GM12878 (cell line): ENCODE results near the gene CACHD1. TPM values are rescaled to one million over a fixed set of nuclear protein-coding genes. Genes with fewer than 3 reads are reported as not detected.

Experiments
- ATAC-seq: fragments of 200-7000 bp; cut with Tn5 transposase; 3 replicates; pipeline ENCODE4 v1.9.1; 2020; ENCODE audit warnings: mild to moderate bottlenecking, moderate library complexity
- BruUV-seq: library from RNA; stranded (reverse); fragments of 400-500 nt; replicated peaks from 2 replicates; lab custom pipeline; 2021; lab: Mats Ljungman, UMichigan
- CTCF ChIA-PET: fragments of 300-600 bp; sonication (Branson Sonifier 250); formaldehyde crosslinking; extraction: SDS; loops from one replicate; lab custom pipeline; 2021; ENCODE audit warnings: inconsistent platforms; lab: Yijun Ruan, JAX
- POLR2A ChIA-PET: fragments of 350-600 bp; formaldehyde crosslinking; extraction: SDS; loops from one replicate; lab custom pipeline; 2021; ENCODE audit warnings: inconsistent platforms; lab: Charles Lee
- RAD21 ChIA-PET: fragments of 300-600 bp; sonication (Branson Sonifier 250); formaldehyde crosslinking; loops from one replicate; lab custom pipeline; 2023; ENCODE audit warnings: antibody characterized with exemption; ENCODE audit not compliant: unreplicated experiment; lab: Charles Lee
- SMC1A ChIA-PET: fragments of 300-600 bp; sonication (Branson Sonifier 250); formaldehyde crosslinking; loops from one replicate; lab custom pipeline; 2023; ENCODE audit not compliant: unreplicated experiment, uncharacterized antibody; lab: Charles Lee
- DNase-seq: peaks from one replicate; pipeline ENCODE4 v3.0.0-alpha.2; 2011; ENCODE audit warnings: low read depth, low spot score
- FAIRE-seq: peaks from 3 replicates; lab custom pipeline; 2011; peaks lifted over from hg19 to GRCh38; lab: Jason Lieb, UNC
- H2AFZ ChIP-seq: 2 replicates; pipeline ENCODE4 v1.6.0; 2011; ENCODE audit warnings: low read depth, low read length, control low read depth; ENCODE audit not compliant: control insufficient read depth
- H3K27ac ChIP-seq: 2 replicates; pipeline ENCODE4 v1.5.1; 2011; ENCODE audit warnings: control low read depth; ENCODE audit not compliant: control insufficient read depth, insufficient read depth
- H3K27me3 ChIP-seq, 2 experiments: replicated peaks in 1 of 2; 2 replicates each; pipeline versions ENCODE4 v1.6.0 to v1.6.1; 2011; ENCODE audit warnings: low read length in 1 of 2; ENCODE audit not compliant: control insufficient read depth in 2 of 2, insufficient read depth in 2 of 2
- H3K36me3 ChIP-seq, 2 experiments: 2 replicates each; pipeline ENCODE4 v1.5.1; 2011; ENCODE audit warnings: low read length in 1 of 2; ENCODE audit not compliant: control insufficient read depth in 2 of 2, insufficient read depth in 2 of 2
- H3K4me1 ChIP-seq: 2 replicates; pipeline ENCODE4 v1.6.1; 2011; ENCODE audit warnings: mild to moderate bottlenecking, low read length, moderate library complexity, mixed read lengths; ENCODE audit not compliant: control insufficient read depth, insufficient read depth
- H3K4me2 ChIP-seq: 2 replicates; pipeline ENCODE4 v1.6.0; 2011; ENCODE audit warnings: control low read depth; ENCODE audit not compliant: control insufficient read depth, insufficient read depth
- H3K4me3 ChIP-seq: fragments of 200-600 bp; sonication (generic); 2 replicates; pipeline ENCODE4 v1.5.1; 2016
- H3K79me2 ChIP-seq: 2 replicates; pipeline ENCODE4 v1.6.0; 2011; ENCODE audit warnings: low read length; ENCODE audit not compliant: control insufficient read depth, insufficient read depth
- H3K9ac ChIP-seq: 2 replicates; pipeline ENCODE4 v1.8.0; 2011; ENCODE audit warnings: low read length, control low read depth, mixed read lengths; ENCODE audit not compliant: control insufficient read depth, insufficient read depth
- H3K9me3 ChIP-seq: replicated peaks from 3 replicates; pipeline ENCODE4 v1.5.1; 2011; ENCODE audit warnings: mild to moderate bottlenecking, low read length; ENCODE audit not compliant: control insufficient read depth, insufficient read depth
- H4K20me1 ChIP-seq: 2 replicates; pipeline ENCODE4 v1.6.0; 2011; ENCODE audit not compliant: control insufficient read depth, insufficient read depth
- ATF3 ChIP-seq: IDR thresholded peaks from 2 replicates; pipeline ENCODE4 v1.6.1; 2011; ENCODE audit warnings: low read depth, mild to moderate bottlenecking, low read length, moderate library complexity, borderline replicate concordance; ENCODE audit errors: extremely low read depth
- BCL3 ChIP-seq: IDR thresholded peaks from 2 replicates; pipeline ENCODE4 v1.6.1; 2011; ENCODE audit warnings: borderline replicate concordance, low read depth, mild to moderate bottlenecking, moderate library complexity, low read length; ENCODE audit not compliant: insufficient read depth, poor library complexity, severe bottlenecking
- CBFB ChIP-seq: IDR thresholded peaks from 2 replicates; pipeline ENCODE4 v1.6.1; 2016; ENCODE audit warnings: antibody characterized with exemption, low read depth
- CHD4 ChIP-seq: fragments of 200-600 bp; sonication (generic); IDR thresholded peaks from 2 replicates; pipeline ENCODE4 v1.6.1; 2016; ENCODE audit warnings: mild to moderate bottlenecking
- DPF2 ChIP-seq: fragments of 450-650 bp; IDR thresholded peaks from 2 replicates; pipeline ENCODE4 v1.6.1; 2017; ENCODE audit warnings: mild to moderate bottlenecking
- KAT2A ChIP-seq: conservative IDR thresholded peaks from 2 replicates; pipeline ENCODE4 v1.6.1; 2011; ENCODE audit warnings: low read depth, low read length; ENCODE audit not compliant: control insufficient read depth
- KDM1A ChIP-seq: fragments of 200-600 bp; sonication (generic); IDR thresholded peaks from 2 replicates; pipeline ENCODE4 v1.6.1; 2016; ENCODE audit warnings: borderline replicate concordance
- NKRF ChIP-seq: fragments of 450-650 bp; conservative IDR thresholded peaks from 2 replicates; pipeline ENCODE4 v1.6.1; 2017; ENCODE audit warnings: mild to moderate bottlenecking, moderate library complexity
- POLR2A ChIP-seq: IDR thresholded peaks from 2 replicates; pipeline ENCODE4 v1.6.1; 2011; ENCODE audit warnings: low read depth, mild to moderate bottlenecking, low read length
- RBBP5 ChIP-seq: fragments of 200-600 bp; sonication (generic); conservative IDR thresholded peaks from 2 replicates; pipeline ENCODE4 v1.6.1; 2016
- REST ChIP-seq: IDR thresholded peaks from 2 replicates; pipeline ENCODE4 v1.6.1; 2012; ENCODE audit warnings: mild to moderate bottlenecking, low read depth, low read length
- TBL1XR1 ChIP-seq: IDR thresholded peaks from 2 replicates; pipeline ENCODE4 v1.6.1; 2012; ENCODE audit warnings: low read depth, low read length, improper control_type of control experiment
- ZNF592 ChIP-seq: fragments of 450-650 bp; IDR thresholded peaks from 2 replicates; pipeline ENCODE4 v1.6.1; 2017; ENCODE audit warnings: mild to moderate bottlenecking, moderate library complexity
- WGBS: methylation state at CpG from one replicate; pipeline ENCODE4 v1.1.6; 2016; ENCODE audit warnings: low lambda C conversion rate; ENCODE audit not compliant: insufficient replicate concordance, insufficient coverage; ENCODE audit errors: missing lambda C conversion rate; 5-methylcytosine and 5-hydroxymethylcytosine counted together
- in situ Hi-C: fragments of 300-500 bp; cut with MboI; formaldehyde crosslinking; loops from 9 replicates; pipeline ENCODE4 v1.14.3; 2018; ENCODE audit warnings: mixed read lengths
- intact Hi-C: fragments of 100-400 bp; cut with micrococcal nuclease; formaldehyde crosslinking; loops from one replicate; pipeline ENCODE4 v1.14.2; 2022; ENCODE audit not compliant: unreplicated experiment
- polyA plus RNA-seq, 11 experiments: library from polyadenylated mRNA; depleted of rRNA in 4 of 11; unstranded in 6 of 11; stranded (reverse) in 5 of 11; fragments of >200 nt; fragmentation: Nextera tagmentation in 4 of 11; fragmentation: Illumina TruSeq in 1 of 11; extraction: Ambion mirVana in 4 of 11; extraction: Trizol in 1 of 11; gene quantifications; 1 replicate in 1 of 11; 2 replicates in 10 of 11; pipeline versions ENCODE4 v1.2.1 to v1.2.3, GENCODE V29; 2011 to 2016; ENCODE audit warnings: inconsistent platforms in 2 of 11, missing spikeins in 2 of 11, low read depth in 1 of 11
- total RNA-seq, 4 experiments: library from RNA; depleted of rRNA in 3 of 4; stranded (reverse); fragments of >200 nt in 3 of 4; fragmentation: Illumina TruSeq in 1 of 4; extraction: Trizol in 1 of 4; gene quantifications; 2 replicates each; pipeline versions ENCODE4 v1.2.1 to v1.2.3, GENCODE V29; 2013 to 2021

CACHD1 gene
- total and polyA plus RNA-seq, 10 of the 15 experiments (the other 5 are each of a cell fraction or from before 2014, with no cell fraction given) = 0.03 TPM; not detected in 9

GRCh38 chr1:64542118-64542517 lies 72.2 kb downstream of the CACHD1 start (continued):
- TF ChIP-seq REST (no peak), CHD4 (no peak), CBFB (no peak), BCL3 (no peak), DPF2 (no peak)

GRCh38 chr1:64543831-64544230 lies 73.9 kb downstream of the CACHD1 start:
- Histone ChIP-seq H3K79me2 (no peaks in the 10 kb centered on the region), H3K27ac (no peak overlapping the region), H4K20me1 (no peaks in the 10 kb centered on the region), H3K4me1 (no peaks in the 10 kb centered on the region), H3K4me2 (no peak overlapping the region), H2AFZ (no peak overlapping the region), H3K9ac (no peak overlapping the region), H3K9me3 (no peaks in the 10 kb centered on the region), H3K27me3 (no peaks in the 10 kb centered on the region), H3K4me3 (no peak overlapping the region), H3K36me3 (no peaks in the 10 kb centered on the region)
- SMC1A ChIA-PET = no interaction called here
- FAIRE-seq (no peak), ATAC-seq (no peak), DNase-seq (no peak)
- RAD21 ChIA-PET = no interaction called here
- WGBS = 38% methylated on average over 2 of the region's 4 CpGs
- no TSS peak for BruUV-seq
- POLR2A ChIA-PET = no interaction called here
- intact Hi-C loops = no loop called here
- CTCF ChIA-PET = no interaction called here
- in situ Hi-C loops = no loop called here
- no peak for TF ChIP-seq ZNF592
- no peak for TF ChIP-seq NKRF
- no peak for TF ChIP-seq RBBP5
- TF ChIP-seq ATF3 = no peak
- TF ChIP-seq TBL1XR1 = no peak
- no peak for TF ChIP-seq KAT2A
- TF ChIP-seq KDM1A = no peak
- TF ChIP-seq POLR2A = no peak
